GM18907 (cell line): Measurements from ENCODE around the gene ZZZ3.
"Not testable (repeated sequence)": the region's sequence is repeated elsewhere in the genome, so short reads cannot be mapped to it uniquely, and the experiment has no call there.

Source experiments
- ATAC-seq: cut with Tn5 transposase; IDR thresholded peaks from one replicate; pipeline ENCODE4 v1.9.1; 2021; ENCODE audit warnings: mild to moderate bottlenecking, moderate library complexity; ENCODE audit not compliant: unreplicated experiment

ZZZ3 gene

GRCh38 chr1:77671836-77672235 is 10.6 kb downstream of the ZZZ3 start:
- peak; percentile 12 for ATAC-seq

- no peak for ATAC-seq
Measured at GRCh38 chr1:77670330-77670729, 12.1 kb downstream of the ZZZ3 start.

- no peak for ATAC-seq
Measured at GRCh38 chr1:77668924-77669449, 13.5 kb downstream of the ZZZ3 start.

GRCh38 chr1:77664939-77665516 is 17.4 kb downstream of the ZZZ3 start:
- ATAC-seq: no peak

GRCh38 chr1:77661696-77662095 is 20.8 kb downstream of the ZZZ3 start:
- ATAC-seq: no peak

- peak; percentile 66 for ATAC-seq
Measured at GRCh38 chr1:77659879-77660593, 22.4 kb downstream of the ZZZ3 start.

- ATAC-seq: no peak
Measured at GRCh38 chr1:77658271-77658670, 24.2 kb downstream of the ZZZ3 start.

- peak; percentile 44 for ATAC-seq
Measured at GRCh38 chr1:77655431-77655974, 27.0 kb downstream of the ZZZ3 start.

- no peak for ATAC-seq
Measured at GRCh38 chr1:77652970-77653516, 29.4 kb downstream of the ZZZ3 start.

- no peak for ATAC-seq
Measured at GRCh38 chr1:77652268-77652667, 30.2 kb downstream of the ZZZ3 start.

- no peak for ATAC-seq
Measured at GRCh38 chr1:77649127-77649526, 33.3 kb downstream of the ZZZ3 start.

- ATAC-seq: not testable (repeated sequence)
Measured at GRCh38 chr1:77646224-77646623, 36.2 kb downstream of the ZZZ3 start.

- ATAC-seq: no peak
Measured at GRCh38 chr1:77643456-77643855, 39.0 kb downstream of the ZZZ3 start.

GRCh38 chr1:77642941-77643340 is 39.5 kb downstream of the ZZZ3 start:
- ATAC-seq: no peak

GRCh38 chr1:77642196-77642595 is 40.3 kb downstream of the ZZZ3 start:
- no peak for ATAC-seq

GRCh38 chr1:77639557-77640069 is 42.8 kb downstream of the ZZZ3 start:
- ATAC-seq: no peak

GRCh38 chr1:77639056-77639455 is 43.4 kb downstream of the ZZZ3 start:
- ATAC-seq: no peak

- no peak for ATAC-seq
Measured at GRCh38 chr1:77636864-77637263, 45.6 kb downstream of the ZZZ3 start.
